MCF 10A (cell line): ENCODE data around the gene TNIP2. TPM values are rescaled to one million over a fixed set of nuclear protein-coding genes. Genes with fewer than 3 reads are reported as not detected.

Experiments
- BruUV-seq: library from RNA; stranded (reverse); fragments of 400-500 nt; replicated peaks from 2 replicates; lab custom pipeline; 2021; lab: Mats Ljungman, UMichigan
- CTCF ChIA-PET: fragments of 300-600 bp; sonication (Branson Sonifier 250); formaldehyde crosslinking; extraction: SDS; loops from one replicate; lab custom pipeline; 2021; ENCODE audit warnings: antibody characterized with exemption, inconsistent platforms; lab: Yijun Ruan, JAX
- POLR2A ChIA-PET: fragments of 300-600, 350-650 bp; sonication (Branson Sonifier 250); formaldehyde crosslinking; extraction: SDS; loops from one replicate; lab custom pipeline; 2020; ENCODE audit warnings: antibody characterized with exemption, inconsistent platforms; lab: Yijun Ruan, JAX
- DNase-seq: peaks from one replicate; pipeline ENCODE4 v3.0.0-alpha.2; 2018; ENCODE audit not compliant: unreplicated experiment
- H3K27ac Mint-ChIP-seq: one replicate; pipeline ENCODE4 v1.8.0; 2022; ENCODE audit warnings: mild to moderate bottlenecking, low read depth, mixed read lengths; ENCODE audit not compliant: unreplicated experiment
- H3K27me3 Mint-ChIP-seq: one replicate; pipeline ENCODE4 v1.8.0; 2022; ENCODE audit warnings: mixed read lengths; ENCODE audit not compliant: insufficient read depth, unreplicated experiment
- H3K36me3 Mint-ChIP-seq: one replicate; pipeline ENCODE4 v1.8.0; 2022; ENCODE audit warnings: mild to moderate bottlenecking, moderate library complexity, mixed read lengths; ENCODE audit not compliant: insufficient read depth, unreplicated experiment
- H3K4me1 Mint-ChIP-seq: one replicate; pipeline ENCODE4 v1.8.0; 2022; ENCODE audit warnings: mixed read lengths; ENCODE audit not compliant: insufficient read depth, unreplicated experiment
- H3K4me3 Mint-ChIP-seq: one replicate; pipeline ENCODE4 v1.8.0; 2022; ENCODE audit warnings: mild to moderate bottlenecking, moderate library complexity, mixed read lengths; ENCODE audit not compliant: unreplicated experiment
- H3K9me3 Mint-ChIP-seq: one replicate; pipeline ENCODE4 v1.8.0; 2022; ENCODE audit warnings: mixed read lengths; ENCODE audit not compliant: unreplicated experiment
- CTCF ChIP-seq: fragments of 200-600 bp; IDR thresholded peaks from one replicate; pipeline ENCODE4 v1.8.0; 2022; ENCODE audit warnings: antibody characterized with exemption, mild to moderate bottlenecking; ENCODE audit not compliant: unreplicated experiment
- intact Hi-C: fragments of 100-400 bp; cut with micrococcal nuclease; formaldehyde crosslinking; loops from 2 replicates; pipeline ENCODE4 v1.14.1; 2022
- total RNA-seq: library from RNA; stranded (reverse); gene quantifications from 2 replicates; pipeline ENCODE4 v1.2.3, GENCODE V29; 2022

Gene TNIP2
- total RNA-seq, 1 experiment from 2014 or later = 46.1 TPM

- no TSS peak for BruUV-seq
- no peak overlapping the region for H3K4me3 Mint-ChIP-seq
- intact Hi-C loops = no loop called here
- H3K4me1 Mint-ChIP-seq = no peaks in the 10 kb centered on the region
- H3K9me3 Mint-ChIP-seq = no peaks in the 10 kb centered on the region
- no peak for DNase-seq
- H3K36me3 Mint-ChIP-seq = peaks cover 40% of the 10 kb centered on the region
- H3K27ac Mint-ChIP-seq = no peak overlapping the region
- CTCF ChIA-PET = interaction anchor here (0.6 kb wide), 1 partner anchor 516 kb away, joined by 3 read pairs; no protein-coding TSS in a partner anchor
- no peaks in the 10 kb centered on the region for H3K27me3 Mint-ChIP-seq
- POLR2A ChIA-PET = interaction anchor here (0.6 to 1.1 kb wide), 4 partner anchors 9 to 979 kb away, joined by 3 to 4 read pairs (median 4); no protein-coding TSS in a partner anchor
- no peak for TF ChIP-seq CTCF
Measured at GRCh38 chr4:2735869-2736268, 20.3 kb downstream of the TNIP2 start.

DNA sequence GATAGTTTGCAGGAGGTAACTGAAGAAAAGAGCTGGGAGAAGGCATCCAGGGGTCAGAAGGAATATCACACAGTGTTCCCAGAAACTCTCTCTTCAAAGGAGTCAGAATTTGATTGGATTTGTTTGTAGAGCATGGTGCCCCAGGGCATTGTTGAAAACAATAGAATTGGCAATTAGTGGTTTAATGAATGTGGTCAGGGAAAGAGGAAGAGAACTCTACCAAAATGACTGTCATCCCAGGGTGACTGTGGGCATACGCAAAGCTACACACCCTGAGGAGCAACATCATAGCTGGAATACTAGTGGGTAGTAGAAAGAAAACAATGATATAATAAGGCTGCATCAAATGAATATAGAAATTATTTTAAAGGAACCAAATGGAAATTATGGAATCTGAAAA, 21.5 kb downstream of the TNIP2 start:
- no peaks in the 10 kb centered on the region for H3K9me3 Mint-ChIP-seq
- no TSS peak for BruUV-seq
- H3K36me3 Mint-ChIP-seq = peaks cover 53% of the 10 kb centered on the region
- ChIA-PET CTCF (no interaction called here), POLR2A (interaction anchor here (1.0 kb wide), 1 partner anchor 18 kb away, joined by 3 read pairs; no protein-coding TSS in a partner anchor)
- no peak overlapping the region for H3K27ac Mint-ChIP-seq
- no peak for TF ChIP-seq CTCF
- intact Hi-C loops = no loop called here
- H3K27me3 Mint-ChIP-seq = no peaks in the 10 kb centered on the region
- DNase-seq = no peak
- no peaks in the 10 kb centered on the region for H3K4me1 Mint-ChIP-seq
- H3K4me3 Mint-ChIP-seq = no peak overlapping the region

DNA sequence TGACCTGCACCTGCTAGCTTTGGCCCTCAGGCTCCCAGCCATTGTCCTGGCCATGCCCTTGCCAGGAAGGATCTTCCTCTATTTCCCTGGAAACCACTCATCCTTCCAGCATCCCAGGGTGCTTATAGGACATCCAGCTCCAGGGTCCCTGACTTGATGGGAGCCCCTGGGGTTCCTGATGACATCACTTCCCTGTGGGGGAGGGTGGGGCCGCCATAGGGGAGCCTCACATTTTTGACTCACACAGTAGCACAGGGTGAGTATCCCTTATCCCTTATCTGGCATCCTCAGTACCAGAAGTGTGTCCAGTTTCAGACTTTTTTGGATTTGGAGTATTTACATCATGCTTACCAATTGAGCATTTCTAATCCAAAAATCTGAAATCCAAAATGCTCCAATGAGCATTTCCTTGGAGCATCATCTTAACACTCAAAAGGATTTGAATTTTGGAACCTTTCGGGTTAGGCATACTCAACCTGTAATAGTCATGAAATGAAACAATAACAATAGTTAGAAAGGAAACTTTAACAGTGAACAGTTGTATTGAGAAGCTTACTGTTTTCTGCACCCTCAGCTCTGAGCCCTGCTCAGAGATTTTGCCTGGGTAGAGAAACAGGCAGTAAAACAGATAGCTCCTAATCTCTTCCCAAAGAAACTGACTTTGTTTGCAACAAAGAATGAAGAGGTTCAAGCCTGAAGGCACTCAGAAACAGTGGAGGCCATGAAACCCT, 22.1 kb downstream of the TNIP2 start:
- Mint-ChIP-seq H3K27ac (no peak overlapping the region), H3K9me3 (no peaks in the 10 kb centered on the region), H3K4me1 (no peaks in the 10 kb centered on the region), H3K4me3 (no peak overlapping the region), H3K27me3 (no peaks in the 10 kb centered on the region), H3K36me3 (peaks cover 58% of the 10 kb centered on the region)
- BruUV-seq = no TSS peak
- POLR2A ChIA-PET = interaction anchor here (1.0 kb wide), 1 partner anchor 19 kb away, joined by 3 read pairs; no protein-coding TSS in a partner anchor
- CTCF ChIA-PET = no interaction called here
- intact Hi-C loops = no loop called here
- no peak for TF ChIP-seq CTCF
- no peak for DNase-seq

GRCh38 chr4:2733001-2733843, 22.9 kb downstream of the TNIP2 start:
- Mint-ChIP-seq H3K36me3 (peaks cover 66% of the 10 kb centered on the region), H3K4me3 (no peak overlapping the region), H3K9me3 (no peaks in the 10 kb centered on the region), H3K4me1 (no peaks in the 10 kb centered on the region), H3K27me3 (no peaks in the 10 kb centered on the region), H3K27ac (peak overlapping the region; percentile 68)
- no peak for DNase-seq
- no TSS peak for BruUV-seq
- POLR2A ChIA-PET = interaction anchor here (0.7 kb wide), 1 partner anchor 1549 kb away, joined by 3 read pairs; no protein-coding TSS in a partner anchor
- intact Hi-C loops = no loop called here
- CTCF ChIA-PET = no interaction called here
- no peak for TF ChIP-seq CTCF
